Adrenal gland (tissue), 12 donors: ENCODE results near the gene NSD1. TPM values are rescaled to one million over a fixed set of nuclear protein-coding genes. Genes with fewer than 3 reads are reported as not detected.
"Not testable (repeated sequence)": the region's sequence is repeated elsewhere in the genome, so short reads cannot be mapped to it uniquely, and the experiment has no call there.

ENCODE experiments used
- DNase-seq, 7 donors: peaks; one replicate each; pipeline ENCODE4 v3.0.0-alpha.2; 2019 to 2020
- H3K27ac ChIP-seq, 5 donors: fragments of 200-600 bp; sonication (generic) in 4 of 5; 1 replicate in 3 of 5; 2 replicates in 2 of 5; pipeline versions ENCODE4 v1.5.1 to v1.8.0; 2016 to 2020; ENCODE audit warnings: mild to moderate bottlenecking in 1 of 5
- H3K27me3 ChIP-seq: fragments of 200-600 bp; 2 replicates; pipeline ENCODE4 v1.8.0; 2021
- H3K36me3 ChIP-seq, 2 donors: fragments of 200-600 bp; replicated peaks in 1 of 2; 1 replicate in 1 of 2; 2 replicates in 1 of 2; pipeline versions ENCODE4 v1.5.1 to v1.8.0; 2018 to 2022
- H3K4me1 ChIP-seq, 2 donors: fragments of 200-600 bp; replicated peaks in 1 of 2; 1 replicate in 1 of 2; 2 replicates in 1 of 2; pipeline versions ENCODE4 v1.5.1 to v1.8.0; 2018 to 2021
- H3K4me3 ChIP-seq, 4 donors: fragments of 200-600 bp; sonication (generic) in 3 of 4; one replicate each; pipeline ENCODE4 v1.5.1; 2016 to 2018
- H3K9me3 ChIP-seq, 3 donors: fragments of 200-600 bp; sonication (generic) in 1 of 3; replicated peaks in 1 of 3; 1 replicate in 2 of 3; 2 replicates in 1 of 3; pipeline versions ENCODE4 v1.5.1 to v1.8.0; 2016 to 2021
- CTCF ChIP-seq, 6 experiments: fragments of 450-650 bp in 4 of 6; fragments of 200-600 bp in 2 of 6; sonication (generic) in 1 of 6; IDR thresholded peaks; 1 replicate in 5 of 6; 2 replicates in 1 of 6; pipeline versions ENCODE4 v1.5.1 to v1.8.0; 2016 to 2021; ENCODE audit warnings: antibody characterized with exemption in 6 of 6, mild to moderate bottlenecking in 2 of 6, moderate library complexity in 1 of 6
- POLR2A ChIP-seq, 2 donors: fragments of 450-650 bp; IDR thresholded peaks; one replicate each; pipeline ENCODE4 v1.6.1; 2017; ENCODE audit warnings: antibody characterized with exemption in 2 of 2, mild to moderate bottlenecking in 2 of 2, moderate library complexity in 1 of 2
- WGBS, 4 donors: extraction: QIAGEN DNeasy Blood & Tissue Kit in 2 of 4; methylation state at CpG; one replicate each; pipeline versions ENCODE4 v1.1.5 to v1.1.7; 2013 to 2017; 5-methylcytosine and 5-hydroxymethylcytosine counted together
- intact Hi-C, 2 donors: fragments of 100-400 bp; cut with DNase I; formaldehyde crosslinking; loops; one replicate each; pipeline versions ENCODE4 v1.14.1 to v1.15.0; 2022 to 2023
- polyA plus RNA-seq, 3 donors: library from polyadenylated mRNA; stranded (reverse); fragments of 200-250 nt in 2 of 3; fragments of 350-450 nt in 1 of 3; fragmentation: Illumina TruSeq in 1 of 3; extraction: RNeasy Lipid Tissue Mini Kit (QIAGEN cat#74804) in 1 of 3; gene quantifications; one replicate each; pipeline ENCODE4 v1.2.3, GENCODE V29; 2013 to 2014
- total RNA-seq, 9 donors: library from RNA; depleted of rRNA in 4 of 9; stranded (reverse); fragments of >200 nt in 4 of 9; fragments of 120-200 nt in 1 of 9; fragmentation: NEBNext Ultra II Directional in 1 of 9; extraction: Animal tissue kit (Norgen Biotek cat#: 25700) in 1 of 9; gene quantifications; one replicate each; pipeline versions ENCODE4 v1.1.0 to v1.2.4, GENCODE V29; 2013 to 2023
- donor health status: healthy with polysubstance abuse.
- donor health status: Bipolar disorder and iron deficiency.
- donor health status: DM: yes; HTN: yes; CAD: no.
- donor health status: DM: no; HTN: no; CAD: no.
- donor health status: DM: no; HTN: no; CAD: no.
- donor health status: DM: yes; HTN: yes; CAD: no.

The NSD1 gene
- total and polyA plus RNA-seq, 12 donors, result 6.4 to 73.9 (median 44.3) TPM

- no peaks in the 10 kb centered on the region for H3K36me3 ChIP-seq
- no peak overlapping the region for H3K4me3 ChIP-seq
- WGBS, 4 donors, result 88 to 91% (median 88%) methylated on average over 8 of the region's 8 CpGs
- no peaks in the 10 kb centered on the region for H3K9me3 ChIP-seq
- no peaks in the 10 kb centered on the region for H3K4me1 ChIP-seq
- no peak for DNase-seq
- intact Hi-C loops, result no loop called here
- TF ChIP-seq POLR2A (IDR thresholded peaks at IDR 0.05) (no peak), CTCF (IDR thresholded peaks at IDR 0.05) (no peak)
- H3K27ac ChIP-seq, result no peak overlapping the region
- H3K27me3 ChIP-seq, result no peaks in the 10 kb centered on the region
Observed at GRCh38 chr5:177176175-177176711, 42.7 kb downstream of the NSD1 start.

- H3K4me1 ChIP-seq, H3K4me3 ChIP-seq, DNase-seq, H3K27me3 ChIP-seq, intact Hi-C loops, H3K36me3 ChIP-seq, H3K9me3 ChIP-seq, H3K27ac ChIP-seq: not testable (repeated sequence)
- 94 to 95% (median 95%) methylated on average over 5 to 9 of the region's 9 CpGs for WGBS, 4 donors
Observed at GRCh38 chr5:177177847-177178437, 44.4 kb downstream of the NSD1 start.

- no peak overlapping the region for H3K4me3 ChIP-seq
- H3K9me3 ChIP-seq, result no peaks in the 10 kb centered on the region
- no peaks in the 10 kb centered on the region for H3K4me1 ChIP-seq
- H3K36me3 ChIP-seq, result no peaks in the 10 kb centered on the region
- intact Hi-C loops, result no loop called here
- TF ChIP-seq CTCF (IDR thresholded peaks at IDR 0.05) (no peak), POLR2A (IDR thresholded peaks at IDR 0.05) (no peak)
- WGBS, 4 donors, result 76 to 86% (median 84%) methylated on average over 3 of the region's 3 CpGs
- H3K27ac ChIP-seq, result no peak overlapping the region
- no peaks in the 10 kb centered on the region for H3K27me3 ChIP-seq
- DNase-seq, result no peak
Observed at GRCh38 chr5:177178733-177179304, 45.2 kb downstream of the NSD1 start.

GRCh38 chr5:177179431-177179830 lies 45.9 kb downstream of the NSD1 start:
- intact Hi-C loops, result no loop called here
- Histone ChIP-seq H3K27ac (no peak overlapping the region), H3K4me3 (no peak overlapping the region), H3K4me1 (peaks cover 0 to 6% of the 10 kb centered on the region in 2 donors), H3K9me3 (no peaks in the 10 kb centered on the region), H3K27me3 (no peaks in the 10 kb centered on the region), H3K36me3 (no peaks in the 10 kb centered on the region)
- no peak for TF ChIP-seq POLR2A (IDR thresholded peaks at IDR 0.05)
- no peak for TF ChIP-seq CTCF (IDR thresholded peaks at IDR 0.05)
- DNase-seq, result no peak
- WGBS, 4 donors, result 91 to 94% (median 92%) methylated on average over 3 of the region's 3 CpGs

- Histone ChIP-seq H3K4me1 (peaks cover 0 to 12% of the 10 kb centered on the region in 2 donors), H3K27ac (no peak overlapping the region), H3K9me3 (no peaks in the 10 kb centered on the region), H3K27me3 (no peaks in the 10 kb centered on the region), H3K36me3 (no peaks in the 10 kb centered on the region), H3K4me3 (no peak overlapping the region)
- intact Hi-C loops, result no loop called here
- no peak for TF ChIP-seq POLR2A (IDR thresholded peaks at IDR 0.05)
- no peak for TF ChIP-seq CTCF (IDR thresholded peaks at IDR 0.05)
- 95 to 98% (median 97%) methylated on average over 3 of the region's 3 CpGs for WGBS, 4 donors
- no peak for DNase-seq
Observed at GRCh38 chr5:177183142-177183541, 49.6 kb downstream of the NSD1 start.
